ENCODE data around the gene SIK3.

Gene SIK3

GRCh38 chr11:116859175-116859574, 239.1 kb downstream of the SIK3 start:
- no peak for DNase-seq

GRCh38 chr11:116857936-116858335, 240.3 kb downstream of the SIK3 start:
- DNase-seq, result no peak

GRCh38 chr11:116857316-116857715, 240.9 kb downstream of the SIK3 start:
- DNase-seq, result no peak

GRCh38 chr11:116856423-116856822, 241.8 kb downstream of the SIK3 start:
- DNase-seq, result no peak

GRCh38 chr11:116855413-116855812, 242.8 kb downstream of the SIK3 start:
- no peak for DNase-seq

- DNase-seq, result peak in 3 of 4 experiments; percentile 21 to 43 (median 26)
Measured at GRCh38 chr11:116853461-116854073, 244.7 kb downstream of the SIK3 start.

- no peak for DNase-seq
Measured at GRCh38 chr11:116852261-116853031, 245.8 kb downstream of the SIK3 start.

GRCh38 chr11:116851626-116852025, 246.6 kb downstream of the SIK3 start:
- DNase-seq, result no peak

- DNase-seq, result no peak
Measured at GRCh38 chr11:116849486-116849885, 248.7 kb downstream of the SIK3 start.

GRCh38 chr11:116849060-116849459, 249.2 kb downstream of the SIK3 start:
- no peak for DNase-seq

- no peak for DNase-seq
Measured at GRCh38 chr11:116847612-116848011, 250.6 kb downstream of the SIK3 start.

- no peak for DNase-seq
Measured at GRCh38 chr11:116844722-116845121, 253.5 kb downstream of the SIK3 start.

GRCh38 chr11:116843661-116844060, 254.6 kb downstream of the SIK3 start:
- DNase-seq, result no peak

GRCh38 chr11:116842909-116843308, 255.3 kb downstream of the SIK3 start:
- no peak for DNase-seq

- DNase-seq, result no peak
Measured at GRCh38 chr11:116842117-116842516, 256.1 kb downstream of the SIK3 start.

GRCh38 chr11:116840746-116841296, 257.4 kb downstream of the SIK3 start:
- DNase-seq, result no peak

- DNase-seq, result no peak
Measured at GRCh38 chr11:116840224-116840745, 257.9 kb downstream of the SIK3 start.

- no peak for DNase-seq
Measured at GRCh38 chr11:116838321-116839084, 259.7 kb downstream of the SIK3 start.

GRCh38 chr11:116837231-116838091, 260.8 kb downstream of the SIK3 start, which contains the start of gene APOA1:
TSS of gene APOA1 (minus strand) at chr11:116837622. CDS start at chr11:116837387, 235 bp downstream.
- DNase-seq, result no peak

GRCh38 chr11:116836632-116836991, 261.6 kb downstream of the SIK3 start:
- DNase-seq, result no peak

- DNase-seq, result peak; percentile 34 to 65 (median 53)
Measured at GRCh38 chr11:116835791-116836631, 262.2 kb downstream of the SIK3 start.
